Smooth muscle cell (in vitro differentiated cells): ENCODE data around the gene GSTO1. TPM values are rescaled to one million over a fixed set of nuclear protein-coding genes. Genes with fewer than 3 reads are reported as not detected.
"Not testable (repeated sequence)": the region's sequence is repeated elsewhere in the genome, so short reads cannot be mapped to it uniquely, and the experiment has no call there.

Experiments
- DNase-seq: peaks from one replicate; lab custom pipeline; 2025; ENCODE audit not compliant: unreplicated experiment; lab: John Stamatoyannopoulos, UW
- H2AFZ ChIP-seq: fragments of 200-600 bp; sonication (generic); 2 replicates; pipeline ENCODE4 v1.6.0; 2016; ENCODE audit warnings: antibody characterized with exemption, low read depth, mild to moderate bottlenecking
- H3F3A ChIP-seq: fragments of 200-600 bp; sonication (generic); 2 replicates; pipeline ENCODE4 v1.6.0; 2017; ENCODE audit warnings: antibody characterized with exemption, low read depth
- H3K27ac ChIP-seq: fragments of 200-600 bp; sonication (generic); 2 replicates; pipeline ENCODE4 v1.5.1; 2016; ENCODE audit warnings: low read depth, mild to moderate bottlenecking
- H3K27me3 ChIP-seq: fragments of 200-600 bp; sonication (generic); 2 replicates; pipeline ENCODE4 v1.6.1; 2016; ENCODE audit warnings: low read depth, mild to moderate bottlenecking
- H3K36me3 ChIP-seq: fragments of 200-600 bp; sonication (generic); 2 replicates; pipeline ENCODE4 v1.5.1; 2016; ENCODE audit warnings: low read depth
- H3K4me1 ChIP-seq: fragments of 200-600 bp; sonication (generic); 2 replicates; pipeline ENCODE4 v1.5.1; 2016; ENCODE audit warnings: low read depth
- H3K4me2 ChIP-seq: fragments of 200-600 bp; sonication (generic); 2 replicates; pipeline ENCODE4 v1.6.0; 2016; ENCODE audit warnings: mild to moderate bottlenecking
- H3K4me3 ChIP-seq: fragments of 200-600 bp; sonication (generic); 2 replicates; pipeline ENCODE4 v1.5.1; 2016; ENCODE audit warnings: mild to moderate bottlenecking
- H3K79me2 ChIP-seq: fragments of 200-600 bp; sonication (generic); 2 replicates; pipeline ENCODE4 v1.6.0; 2016; ENCODE audit warnings: low read depth, mild to moderate bottlenecking
- H3K9ac ChIP-seq: fragments of 200-600 bp; sonication (generic); 2 replicates; pipeline ENCODE4 v1.6.0; 2016; ENCODE audit warnings: low read depth
- H3K9me3 ChIP-seq: fragments of 200-600 bp; sonication (generic); replicated peaks from 2 replicates; pipeline ENCODE4 v1.5.1; 2016; ENCODE audit warnings: low read depth
- H4K20me1 ChIP-seq: fragments of 200-600 bp; sonication (generic); 2 replicates; pipeline ENCODE4 v1.6.0; 2016; ENCODE audit warnings: low read depth
- WGBS: methylation state at CpG from one replicate; pipeline ENCODE4 v1.1.7; 2016; ENCODE audit warnings: low lambda C conversion rate; 5-methylcytosine and 5-hydroxymethylcytosine counted together
- polyA plus RNA-seq: library from polyadenylated mRNA; unstranded; fragments of >200 nt; fragmentation: Nextera tagmentation; extraction: Ambion mirVana; gene quantifications from 2 replicates; pipeline ENCODE4 v1.2.1, GENCODE V29; 2016
- total RNA-seq: library from RNA; depleted of rRNA; stranded (reverse); fragments of >200 nt; gene quantifications from 2 replicates; pipeline ENCODE4 v1.2.3, GENCODE V29; 2014
- TF ChIP-seq, protein P1 (sequence below): fragments of 200-600 bp; sonication (generic); IDR thresholded peaks from 2 replicates; pipeline ENCODE4 v1.5.1; 2017; ENCODE audit warnings: borderline replicate concordance, mild to moderate bottlenecking, antibody characterized with exemption; ENCODE audit not compliant: insufficient read depth, poor library complexity, severe bottlenecking

GSTO1 gene
- total and polyA plus RNA-seq, 2 experiments from 2014 or later: 293 to 440 TPM

DNA sequence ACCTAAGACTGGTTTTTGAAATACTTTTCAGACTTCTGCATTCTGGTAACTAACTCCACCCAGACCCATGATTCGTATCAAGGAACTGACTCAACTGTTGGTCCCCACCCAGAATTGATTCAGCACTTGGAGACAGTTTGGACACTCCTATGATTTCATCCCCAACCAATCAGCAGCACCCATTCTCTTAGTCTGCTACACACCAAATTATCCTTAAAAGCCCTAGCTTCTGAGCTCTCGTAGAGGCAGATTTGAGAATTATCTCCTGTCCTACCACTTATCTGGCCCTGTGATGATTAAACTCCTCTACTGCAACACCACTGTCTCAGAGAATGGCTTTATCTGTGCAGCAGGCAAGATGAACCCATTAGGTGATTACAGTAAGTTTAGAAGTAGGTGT lies 7.7 kb upstream of the GSTO1 start:
- Histone ChIP-seq H3F3A (no peaks in the 10 kb centered on the region), H2AFZ (no peak overlapping the region), H3K9ac (no peak overlapping the region), H3K27ac (no peak overlapping the region), H3K4me1 (no peaks in the 10 kb centered on the region), H3K9me3 (no peaks in the 10 kb centered on the region), H3K27me3 (no peaks in the 10 kb centered on the region), H3K79me2 (no peaks in the 10 kb centered on the region), H4K20me1 (no peaks in the 10 kb centered on the region), H3K4me2 (no peak overlapping the region), H3K36me3 (no peaks in the 10 kb centered on the region), H3K4me3 (no peak overlapping the region)
- DNase-seq: no peak
- TF ChIP-seq, protein P1, sequence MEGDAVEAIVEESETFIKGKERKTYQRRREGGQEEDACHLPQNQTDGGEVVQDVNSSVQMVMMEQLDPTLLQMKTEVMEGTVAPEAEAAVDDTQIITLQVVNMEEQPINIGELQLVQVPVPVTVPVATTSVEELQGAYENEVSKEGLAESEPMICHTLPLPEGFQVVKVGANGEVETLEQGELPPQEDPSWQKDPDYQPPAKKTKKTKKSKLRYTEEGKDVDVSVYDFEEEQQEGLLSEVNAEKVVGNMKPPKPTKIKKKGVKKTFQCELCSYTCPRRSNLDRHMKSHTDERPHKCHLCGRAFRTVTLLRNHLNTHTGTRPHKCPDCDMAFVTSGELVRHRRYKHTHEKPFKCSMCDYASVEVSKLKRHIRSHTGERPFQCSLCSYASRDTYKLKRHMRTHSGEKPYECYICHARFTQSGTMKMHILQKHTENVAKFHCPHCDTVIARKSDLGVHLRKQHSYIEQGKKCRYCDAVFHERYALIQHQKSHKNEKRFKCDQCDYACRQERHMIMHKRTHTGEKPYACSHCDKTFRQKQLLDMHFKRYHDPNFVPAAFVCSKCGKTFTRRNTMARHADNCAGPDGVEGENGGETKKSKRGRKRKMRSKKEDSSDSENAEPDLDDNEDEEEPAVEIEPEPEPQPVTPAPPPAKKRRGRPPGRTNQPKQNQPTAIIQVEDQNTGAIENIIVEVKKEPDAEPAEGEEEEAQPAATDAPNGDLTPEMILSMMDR: no peak
- WGBS: 50% methylated on average over 2 of the region's 2 CpGs

- Histone ChIP-seq H2AFZ (no peak overlapping the region), H3F3A (no peaks in the 10 kb centered on the region), H3K27me3 (no peaks in the 10 kb centered on the region), H3K9me3 (no peaks in the 10 kb centered on the region), H4K20me1 (no peaks in the 10 kb centered on the region), H3K4me2 (no peak overlapping the region), H3K79me2 (no peaks in the 10 kb centered on the region), H3K9ac (no peak overlapping the region), H3K36me3 (no peaks in the 10 kb centered on the region), H3K27ac (no peak overlapping the region), H3K4me1 (no peaks in the 10 kb centered on the region), H3K4me3 (no peak overlapping the region)
- TF ChIP-seq, protein P1: no peak
- 91% methylated on average over 3 of the region's 3 CpGs for WGBS
- DNase-seq: no peak
Observed at GRCh38 chr10:104247513-104248146, 7.1 kb upstream of the GSTO1 start.

GRCh38 chr10:104248931-104249330 lies 5.8 kb upstream of the GSTO1 start:
- not testable (repeated sequence) for H3K4me1 ChIP-seq, DNase-seq, H3K27ac ChIP-seq, H3K4me3 ChIP-seq, H3K36me3 ChIP-seq, H2AFZ ChIP-seq, H3K79me2 ChIP-seq, H3K9ac ChIP-seq, H3F3A ChIP-seq, H3K27me3 ChIP-seq, H4K20me1 ChIP-seq, H3K9me3 ChIP-seq, H3K4me2 ChIP-seq
- 64% methylated on average over 11 of the region's 11 CpGs for WGBS

DNA sequence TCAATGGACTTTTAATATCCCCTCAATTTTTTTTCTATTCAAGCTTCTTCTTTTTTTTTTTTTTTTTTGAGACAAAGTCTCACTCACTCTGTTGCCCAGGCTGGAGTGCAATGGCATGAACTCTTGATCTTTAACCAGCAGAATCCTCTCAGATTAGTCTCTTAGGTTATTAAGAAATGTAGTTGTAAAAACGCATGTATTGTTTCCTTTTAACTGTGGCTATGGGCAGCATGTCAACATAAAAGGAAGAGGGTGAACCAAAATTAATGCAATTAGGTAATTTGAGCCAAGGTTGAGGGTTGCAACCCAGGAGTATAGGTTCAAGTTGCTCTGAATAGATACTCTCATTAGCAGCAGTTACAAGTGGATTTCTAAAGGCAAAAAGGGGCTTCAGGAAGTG lies 4.3 kb upstream of the GSTO1 start:
- H3K36me3 ChIP-seq: no peaks in the 10 kb centered on the region

More for the DNA sequence above, 4.3 kb upstream of the GSTO1 start:
- Histone ChIP-seq H3K79me2 (peaks cover 6% of the 10 kb centered on the region), H3K9me3 (no peaks in the 10 kb centered on the region), H3K27me3 (no peaks in the 10 kb centered on the region), H3K4me3 (no peak overlapping the region), H3K27ac (no peak overlapping the region), H2AFZ (no peak overlapping the region), H3K4me1 (peaks cover 9% of the 10 kb centered on the region), H3F3A (peaks cover 8% of the 10 kb centered on the region), H3K9ac (no peak overlapping the region), H4K20me1 (no peaks in the 10 kb centered on the region), H3K4me2 (no peak overlapping the region)
- 76% methylated on average over 1 of the region's 1 CpG for WGBS
- TF ChIP-seq, protein P1: no peak
- no peak for DNase-seq
